Kidney (tissue), 14 donors: Measurements from ENCODE around the gene BRD9. TPM values are rescaled to one million over a fixed set of nuclear protein-coding genes. Genes with fewer than 3 reads are reported as not detected.
"Not testable (repeated sequence)": the region's sequence is repeated elsewhere in the genome, so short reads cannot be mapped to it uniquely, and the experiment has no call there.

ENCODE experiments used
- DNase-seq, 5 donors: peaks; one replicate each; pipeline ENCODE4 v3.0.0-alpha.2; 2013 to 2020
- FAIRE-seq: peaks from 2 replicates; lab custom pipeline; 2012; peaks lifted over from hg19 to GRCh38; lab: Jason Lieb, UNC
- H3K27ac ChIP-seq, 2 donors: one replicate each; pipeline ENCODE4 v1.7.0; 2013; ENCODE audit warnings: low read depth in 2 of 2, low read length in 2 of 2, inconsistent platforms in 1 of 2
- H3K27me3 ChIP-seq: one replicate; pipeline ENCODE4 v1.7.1; 2013; ENCODE audit warnings: low read length, inconsistent platforms; ENCODE audit not compliant: control insufficient read depth, insufficient read depth
- H3K36me3 ChIP-seq, 3 donors: one replicate each; pipeline versions ENCODE4 v1.7.0 to v1.7.1; 2013; ENCODE audit warnings: low read length in 3 of 3, control low read depth in 1 of 3, inconsistent platforms in 1 of 3; ENCODE audit not compliant: insufficient read depth in 3 of 3, control insufficient read depth in 2 of 3
- H3K4me1 ChIP-seq, 3 donors: one replicate each; pipeline versions ENCODE4 v1.7.0 to v1.7.1; 2013; ENCODE audit warnings: low read length in 3 of 3, inconsistent platforms in 1 of 3, low read depth in 1 of 3; ENCODE audit not compliant: control insufficient read depth in 2 of 3, insufficient read depth in 2 of 3
- H3K4me3 ChIP-seq, 3 donors: one replicate each; pipeline versions ENCODE4 v1.7.0 to v1.8.1; 2013; ENCODE audit warnings: low read length in 3 of 3, control low read depth in 1 of 3, inconsistent platforms in 1 of 3
- H3K9ac ChIP-seq, 3 donors: one replicate each; pipeline versions ENCODE4 v1.7.0 to v1.7.1; 2013; ENCODE audit warnings: low read length in 3 of 3, control low read depth in 1 of 3, inconsistent platforms in 1 of 3
- H3K9me3 ChIP-seq, 3 donors: one replicate each; pipeline versions ENCODE4 v1.7.0 to v1.7.1; 2013; ENCODE audit warnings: low read length in 3 of 3, control low read depth in 1 of 3, inconsistent platforms in 1 of 3; ENCODE audit not compliant: control insufficient read depth in 2 of 3, insufficient read depth in 1 of 3
- CTCF ChIP-seq: IDR thresholded peaks from 3 replicates; pipeline ENCODE4 v1.5.1; 2012; ENCODE audit warnings: mild to moderate bottlenecking, moderate library complexity, borderline replicate concordance; ENCODE audit not compliant: insufficient read depth; ENCODE audit errors: extremely low read depth
- intact Hi-C: fragments of 100-400 bp; cut with DNase I; formaldehyde crosslinking; loops from one replicate; pipeline ENCODE4 v1.11.1; 2022
- polyA plus RNA-seq: library from polyadenylated mRNA; stranded (reverse); fragments of 350-450 nt; fragmentation: Illumina TruSeq; extraction: RNeasy Lipid Tissue Mini Kit (QIAGEN cat#74804); gene quantifications from one replicate; pipeline ENCODE4 v1.2.3, GENCODE V29; 2014; ENCODE audit warnings: low read depth, low replicate concordance; ENCODE audit not compliant: insufficient read depth
- total RNA-seq: library from RNA; stranded (reverse); fragmentation: NEBNext Ultra II Directional; extraction: Animal tissue kit (Norgen Biotek cat#: 25700); gene quantifications from one replicate; pipeline ENCODE4 v1.2.1, GENCODE V29; 2021
- donor health status: control.
- donor health status: control.
- donor health status: control.
- donor health status: control.
- donor health status: control.
- donor health status: DM: yes; HTN: yes; CAD: no.
- donor health status: Normal renal cell carcinoma (clear cell type).

The BRD9 gene
- total and polyA plus RNA-seq, 2 donors from 2014 or later: 17.5 to 38.0 TPM

GRCh38 chr5:880816-881550, 11.6 kb downstream of the BRD9 start:
- Histone ChIP-seq H3K36me3 (peaks cover 5 to 54% (median 46%) of the 10 kb centered on the region in 3 donors), H3K27me3 (no peaks in the 10 kb centered on the region), H3K9me3 (no peaks in the 10 kb centered on the region), H3K9ac (no peak overlapping the region), H3K4me3 (no peak overlapping the region), H3K27ac (no peak overlapping the region), H3K4me1 (no peaks in the 10 kb centered on the region)
- DNase-seq: peak in 1 of 5 donors; percentile 35
- intact Hi-C loops: no loop called here
- no peak for FAIRE-seq
- no peak for TF ChIP-seq CTCF

- H3K9ac ChIP-seq, H3K27ac ChIP-seq, H3K27me3 ChIP-seq, FAIRE-seq, intact Hi-C loops, H3K4me1 ChIP-seq, H3K4me3 ChIP-seq, H3K9me3 ChIP-seq, DNase-seq: not testable (repeated sequence)
- peaks cover 6 to 43% (median 42%) of the 10 kb centered on the region in 3 donors for H3K36me3 ChIP-seq
Observed at GRCh38 chr5:878677-879076, 13.9 kb downstream of the BRD9 start.

- peaks cover 6 to 40% (median 38%) of the 10 kb centered on the region in 3 donors for H3K36me3 ChIP-seq
- no peaks in the 10 kb centered on the region for H3K27me3 ChIP-seq
- no peak overlapping the region for H3K4me3 ChIP-seq
- H3K9me3 ChIP-seq: no peaks in the 10 kb centered on the region
- TF ChIP-seq CTCF: no peak
- intact Hi-C loops: no loop called here
- no peak overlapping the region for H3K9ac ChIP-seq
- no peak for FAIRE-seq
- no peak overlapping the region for H3K27ac ChIP-seq
- DNase-seq: peak in 1 of 5 donors; percentile 57
- H3K4me1 ChIP-seq: no peaks in the 10 kb centered on the region
Observed at GRCh38 chr5:878125-878524, 14.5 kb downstream of the BRD9 start.

- Histone ChIP-seq H3K4me3 (no peak overlapping the region), H3K27ac (no peak overlapping the region), H3K9me3 (no peaks in the 10 kb centered on the region), H3K27me3 (no peaks in the 10 kb centered on the region), H3K9ac (no peak overlapping the region), H3K4me1 (no peaks in the 10 kb centered on the region), H3K36me3 (peaks cover 3 to 37% (median 28%) of the 10 kb centered on the region in 3 donors)
- intact Hi-C loops: no loop called here
- DNase-seq (peak in 1 of 5 donors; percentile 26), FAIRE-seq (no peak)
- TF ChIP-seq CTCF: no peak
Observed at GRCh38 chr5:876398-877365, 15.9 kb downstream of the BRD9 start.
